NCI-H128 (cell line): Measurements from ENCODE around the gene PRMT7.

Experiments used
- DNase-seq: peaks from one replicate; lab custom pipeline; 2025; ENCODE audit not compliant: unreplicated experiment; lab: John Stamatoyannopoulos, UW

Gene PRMT7

GRCh38 chr16:68300734-68301459 is 9.9 kb upstream of the PRMT7 start:
- no peak for DNase-seq

DNA sequence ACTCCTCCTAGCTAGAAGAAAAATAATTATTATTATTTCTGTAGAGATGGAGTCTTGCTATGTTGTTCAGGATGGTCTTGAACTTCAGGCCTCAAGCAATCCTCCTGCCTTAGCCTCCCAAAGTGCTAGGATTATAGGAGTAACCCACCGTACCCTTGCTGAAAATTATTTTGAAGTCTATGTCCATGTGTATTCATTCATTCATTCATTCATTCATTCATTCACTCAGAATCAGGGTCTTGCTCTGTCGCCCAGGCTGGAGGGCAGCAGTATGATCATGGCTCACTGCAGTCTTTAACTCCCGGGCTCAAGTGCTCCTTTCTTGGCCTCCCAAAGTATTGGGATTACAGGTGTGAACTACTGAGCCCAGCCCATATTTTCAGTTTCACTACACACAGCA is 4.2 kb upstream of the PRMT7 start:
- DNase-seq = no peak

DNA sequence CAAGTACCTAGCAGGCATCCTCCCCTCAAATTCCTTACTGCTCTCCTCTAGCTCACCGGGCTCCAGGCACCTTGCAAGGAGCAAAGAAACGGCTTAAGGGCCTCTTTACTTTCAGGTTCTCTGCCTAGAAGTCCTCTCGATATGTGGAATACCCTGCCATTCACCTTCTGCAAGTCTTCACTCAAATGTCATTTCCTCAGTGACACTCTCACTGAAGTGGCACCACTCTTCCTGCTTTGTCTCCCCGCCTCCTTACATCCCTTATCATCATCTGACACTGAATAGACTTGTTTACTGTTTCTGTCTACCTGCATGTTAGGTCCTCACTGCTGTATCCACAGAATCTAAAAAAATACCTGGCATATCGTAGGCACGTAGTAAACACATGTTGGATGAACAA is 1.0 kb upstream of the PRMT7 start:
- no peak for DNase-seq

DNA sequence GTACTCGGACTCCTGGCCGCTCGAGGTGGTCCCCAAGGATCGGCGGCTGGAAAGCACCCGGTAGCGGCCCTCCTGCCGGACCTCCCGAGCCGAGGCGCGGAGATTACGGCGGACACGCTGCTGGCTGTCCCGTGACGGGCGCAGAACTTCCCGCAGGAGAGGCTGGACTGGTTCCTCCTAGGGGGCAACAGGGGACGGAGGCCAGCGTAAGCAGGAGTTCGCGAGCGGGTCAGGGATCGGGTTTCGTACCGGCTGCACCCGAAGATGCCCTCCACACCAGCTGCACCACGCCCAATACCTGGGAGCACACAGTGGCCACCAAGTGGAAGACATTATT is 414 bp upstream of the PRMT7 start:
- DNase-seq = no peak

GRCh38 chr16:68313116-68313515 is 2.3 kb downstream of the PRMT7 start:
- DNase-seq = no peak

DNA sequence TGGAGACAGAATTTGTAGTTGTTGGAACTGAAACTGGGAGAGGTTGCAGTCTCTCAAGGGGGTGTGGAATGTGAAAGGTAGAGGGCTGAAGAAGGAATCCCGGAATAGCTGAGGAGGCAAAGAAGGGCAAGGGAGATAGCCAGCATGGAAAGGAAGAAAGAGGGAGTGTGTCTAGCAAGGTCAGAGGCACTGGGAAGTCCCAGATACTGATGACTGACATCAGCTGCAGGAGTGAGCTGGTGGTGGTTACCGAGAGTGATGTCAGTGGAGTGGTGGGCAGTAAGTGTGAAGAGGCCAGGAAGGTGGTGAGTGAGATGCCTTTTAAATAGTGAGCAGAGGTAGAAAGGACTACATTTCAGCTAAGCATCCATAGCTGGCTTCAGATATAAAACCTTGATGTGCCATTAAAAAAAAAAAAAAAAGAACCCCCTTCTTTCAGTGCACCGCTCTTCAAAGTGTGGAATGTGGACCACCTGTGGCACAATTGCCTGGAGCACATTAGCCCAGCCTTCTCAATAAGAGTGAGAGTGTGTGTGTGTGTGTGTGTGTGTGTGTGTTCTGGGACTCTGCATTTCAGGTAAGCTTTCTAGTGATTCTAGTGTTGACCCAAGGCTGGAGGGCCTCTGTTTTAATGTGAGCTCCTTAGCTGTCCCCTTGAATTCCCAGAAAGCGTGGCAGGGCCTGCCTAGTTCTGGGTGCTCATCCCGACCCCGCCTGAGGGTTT is 8.5 kb downstream of the PRMT7 start:
- peak; percentile 57 for DNase-seq

DNA sequence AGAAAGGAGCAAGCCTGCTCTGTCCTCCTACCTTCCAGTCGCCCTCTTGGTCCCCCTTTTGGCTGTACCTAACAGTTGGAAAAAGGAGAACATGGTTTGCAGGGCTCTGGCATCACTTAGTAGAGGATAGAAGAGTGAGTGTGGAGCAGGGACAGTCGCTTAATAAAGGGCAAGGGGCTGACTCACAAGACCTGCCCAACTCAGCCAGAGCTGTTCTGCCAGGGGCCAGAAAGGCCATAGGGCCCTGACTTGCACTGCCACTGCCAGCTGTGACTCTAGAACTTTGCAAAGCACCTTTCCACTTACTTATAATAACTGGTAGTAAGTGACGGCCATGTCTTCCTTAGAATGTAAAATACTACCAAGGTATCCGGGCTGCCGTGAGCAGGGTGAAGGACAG is 13.5 kb downstream of the PRMT7 start:
- no peak for DNase-seq

DNA sequence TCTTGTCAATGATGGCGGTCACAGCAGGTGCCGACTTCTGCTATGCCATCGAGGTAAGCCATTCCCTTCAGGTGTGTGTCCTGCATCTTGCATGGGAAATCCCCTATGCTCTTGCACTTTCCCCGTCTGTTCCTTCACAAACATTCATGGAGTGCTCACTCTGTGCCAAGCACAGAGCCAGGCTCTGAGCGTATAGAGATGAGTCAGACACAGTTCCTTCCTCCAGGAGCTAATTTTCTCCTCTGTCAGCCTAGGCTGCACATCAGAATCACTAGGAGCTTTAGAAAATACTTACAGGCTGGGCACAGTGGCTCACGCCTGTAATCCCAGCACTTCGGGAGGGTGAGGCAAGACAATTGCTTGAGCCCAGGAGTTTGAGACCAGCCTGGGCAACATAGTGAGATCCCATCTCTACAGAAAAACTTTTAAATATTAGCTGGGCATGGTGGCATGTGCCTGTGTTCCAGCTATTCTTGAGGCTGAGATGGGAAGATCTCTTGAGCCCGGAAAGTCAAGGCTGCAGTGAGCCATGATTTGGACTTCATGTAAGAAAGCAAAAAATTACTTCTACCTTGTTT is 14.1 kb downstream of the PRMT7 start:
- DNase-seq = no peak

- peak; percentile 62 for DNase-seq
Measured at GRCh38 chr16:68328151-68328859, 17.5 kb downstream of the PRMT7 start.

GRCh38 chr16:68328860-68329390 is 18.1 kb downstream of the PRMT7 start:
- no peak for DNase-seq

- DNase-seq = no peak
Measured at GRCh38 chr16:68331879-68332410, 21.1 kb downstream of the PRMT7 start.

DNA sequence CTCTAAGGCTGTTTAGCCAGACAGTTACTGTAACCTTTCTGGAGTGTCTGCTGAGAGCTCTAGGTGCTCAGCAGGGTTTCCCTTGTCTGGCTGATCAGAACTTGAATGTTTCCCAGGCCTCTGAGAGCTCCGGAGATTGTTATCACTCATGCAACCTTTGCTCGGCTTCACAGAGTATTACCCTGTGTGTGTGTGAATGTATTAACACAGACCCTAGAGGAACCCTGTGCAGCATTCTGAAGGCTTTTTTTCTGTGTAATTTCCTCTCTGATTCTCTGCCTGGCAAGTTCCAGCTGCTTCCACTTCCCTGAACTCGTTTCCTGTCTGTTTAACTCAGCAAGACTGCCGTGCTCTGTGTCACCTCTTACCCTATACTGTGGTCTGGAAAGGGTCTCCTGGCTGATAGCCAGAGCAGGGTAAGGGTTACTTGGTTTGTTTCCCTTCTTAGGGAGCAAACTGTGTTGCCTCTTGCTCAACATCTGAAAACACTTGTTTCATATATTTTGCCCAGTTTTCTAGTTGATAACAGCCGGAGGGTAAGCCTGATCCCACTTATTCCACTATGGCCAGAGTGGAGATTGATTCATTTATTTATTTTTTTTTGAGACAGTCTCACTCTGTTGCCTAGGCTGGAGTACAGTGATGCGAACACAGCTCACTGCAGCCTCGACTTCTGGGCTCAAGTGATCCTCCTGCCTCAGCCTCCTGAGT is 21.7 kb downstream of the PRMT7 start:
- DNase-seq = peak; percentile 2

DNA sequence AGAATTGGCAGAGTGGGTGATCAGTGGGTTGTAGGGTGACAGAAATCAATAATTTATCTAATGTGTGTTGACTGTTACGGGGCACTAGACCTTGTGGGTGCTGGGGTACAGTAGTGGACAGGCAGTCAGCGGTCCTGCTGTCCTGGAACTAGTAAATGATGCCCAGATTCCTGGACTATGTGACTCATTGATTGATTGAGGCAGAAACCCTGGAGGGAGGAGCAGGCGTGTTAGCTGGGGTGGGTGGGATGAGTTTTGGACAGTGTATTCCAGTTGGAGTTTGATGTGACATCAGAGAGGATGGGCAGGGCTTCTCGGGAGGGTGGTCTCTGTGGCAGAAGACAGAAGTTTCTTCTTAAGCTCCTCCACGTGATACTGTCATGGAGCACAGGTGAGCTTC is 24.4 kb downstream of the PRMT7 start:
- DNase-seq = no peak

- DNase-seq = no peak
Measured at GRCh38 chr16:68338326-68339119, 27.7 kb downstream of the PRMT7 start.

GRCh38 chr16:68339214-68339613 is 28.4 kb downstream of the PRMT7 start:
- no peak for DNase-seq

GRCh38 chr16:68342620-68343019 is 31.8 kb downstream of the PRMT7 start:
- no peak for DNase-seq

DNA sequence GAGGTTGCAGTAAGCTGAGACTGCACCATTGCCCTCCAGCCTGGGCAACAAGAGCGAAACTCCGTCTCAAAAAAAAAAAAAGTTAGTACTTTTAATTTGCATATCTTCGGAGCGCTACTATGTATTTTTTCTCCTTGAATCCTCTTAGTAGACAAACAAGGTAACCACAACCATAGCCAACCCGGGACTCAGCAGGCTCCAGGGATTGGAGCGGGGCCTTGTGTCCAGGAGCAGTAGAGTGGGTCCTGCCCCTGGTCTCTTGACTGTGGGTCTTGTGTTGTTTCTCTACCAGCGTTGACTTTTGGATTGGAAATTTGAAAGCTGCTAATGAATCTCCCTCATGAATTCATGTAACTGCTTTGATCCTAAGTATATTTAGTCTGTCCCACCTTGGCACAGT is 32.3 kb downstream of the PRMT7 start:
- no peak for DNase-seq

DNA sequence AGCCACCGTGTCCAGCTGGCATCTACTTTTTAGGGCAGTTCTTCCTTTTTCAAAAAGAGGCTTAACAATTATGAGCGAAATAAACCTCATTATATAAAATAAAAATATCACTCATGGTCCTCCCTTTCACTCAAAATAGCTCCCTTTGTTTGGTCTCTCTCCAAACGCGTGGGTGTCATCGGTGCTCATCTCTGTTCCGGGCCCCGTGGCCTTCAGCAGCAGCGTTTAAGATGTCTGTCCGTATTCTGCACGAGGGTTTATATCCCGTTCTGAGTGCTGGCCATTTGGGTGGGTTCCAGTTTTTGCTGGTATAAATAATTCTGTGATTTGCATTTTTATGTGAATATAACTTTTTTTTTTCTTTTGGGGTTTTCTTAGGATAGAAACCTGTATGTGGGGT is 33.4 kb downstream of the PRMT7 start:
- DNase-seq = no peak

DNA sequence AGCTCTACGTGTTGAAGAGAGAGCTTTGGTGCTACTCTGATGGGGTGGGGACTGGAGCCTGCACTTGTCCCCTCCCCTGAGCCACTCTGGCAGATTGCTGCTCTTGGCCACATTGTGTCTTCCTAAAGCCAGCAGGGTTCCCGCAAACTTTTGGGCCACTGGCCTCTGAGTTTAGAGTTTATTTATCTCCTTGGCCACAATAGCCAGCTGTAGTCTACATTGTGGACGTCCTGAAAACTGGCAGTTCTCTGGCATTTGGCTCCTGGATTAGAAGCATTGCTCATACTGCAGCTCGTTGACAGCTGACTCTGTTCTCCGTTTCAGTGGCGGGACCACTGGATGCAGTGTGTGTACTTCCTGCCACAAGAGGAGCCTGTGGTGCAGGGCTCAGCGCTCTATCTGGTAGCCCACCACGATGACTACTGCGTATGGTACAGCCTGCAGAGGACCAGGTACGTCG is 34.6 kb downstream of the PRMT7 start:
- DNase-seq = no peak
